Tongue (tissue), 2 donors: Measurements from ENCODE around the gene ZBTB7C. TPM values are rescaled to one million over a fixed set of nuclear protein-coding genes. Genes with fewer than 3 reads are reported as not detected.
A peak's percentile ranks its signal among the peaks of the same experiment; 100 is the strongest.

Source experiments
- DNase-seq: peaks from one replicate; pipeline ENCODE4 v3.0.0-alpha.2; 2015
- total RNA-seq: library from RNA; depleted of rRNA; stranded (reverse); fragments of >200 nt; gene quantifications from one replicate; pipeline ENCODE4 v1.2.3, GENCODE V29; 2014

ZBTB7C gene
- total RNA-seq, 1 donor from 2014 or later, result 17.8 TPM

DNA sequence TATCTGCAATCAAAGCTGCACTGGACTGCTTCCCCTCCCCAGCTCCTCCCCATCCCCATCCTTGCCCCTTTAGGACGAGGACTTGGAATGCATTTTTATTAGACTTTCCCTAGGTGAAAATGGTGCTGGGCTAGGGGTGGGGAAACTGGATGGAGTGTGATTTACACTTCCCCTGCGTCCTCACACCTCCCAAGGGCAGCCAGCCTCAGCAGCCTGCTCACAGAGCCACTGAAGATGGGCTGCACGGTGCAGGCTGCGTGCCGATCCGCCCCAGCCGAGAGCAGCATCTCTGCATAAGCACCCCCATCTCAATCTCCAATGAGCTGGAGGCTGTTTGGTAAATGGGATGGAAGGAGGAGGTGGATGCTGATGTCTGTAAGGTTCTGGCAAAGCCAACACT, 87.6 kb downstream of the ZBTB7C start:
- no peak for DNase-seq

DNA sequence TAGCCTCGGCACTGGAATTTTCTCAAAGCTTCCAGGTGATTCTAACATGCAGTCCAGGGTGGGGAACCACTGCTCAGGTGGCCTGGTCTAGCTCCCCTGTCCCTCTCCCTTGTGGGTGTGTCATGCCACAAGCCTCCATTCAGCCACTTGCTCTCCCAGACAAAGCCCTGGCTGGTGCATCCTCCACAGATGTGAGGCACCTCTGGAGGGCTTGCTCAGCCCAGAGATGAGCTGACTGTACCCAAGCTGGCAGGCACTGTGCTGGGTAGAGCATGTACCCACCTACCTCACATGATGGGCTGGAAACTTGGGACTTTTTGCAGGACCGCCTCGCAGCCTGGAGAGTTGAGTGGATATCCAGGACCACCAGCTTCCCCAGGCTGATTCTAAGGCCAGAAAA, 88.1 kb downstream of the ZBTB7C start:
- no peak for DNase-seq

DNA sequence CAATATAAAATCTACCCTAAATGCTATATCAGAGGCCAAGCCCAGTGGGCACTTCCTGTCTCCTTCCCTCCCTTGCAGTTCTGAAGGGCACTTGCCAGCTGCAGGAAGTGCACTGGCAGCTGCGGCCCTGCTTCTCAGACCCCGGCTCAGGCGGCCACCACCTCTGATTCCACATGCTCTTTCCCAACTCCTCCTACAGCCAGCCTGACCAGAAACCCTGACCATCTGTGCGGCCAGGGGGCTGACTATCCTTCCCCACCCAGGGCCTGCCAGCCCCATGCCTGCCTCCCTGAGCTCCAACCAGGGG, 88.6 kb downstream of the ZBTB7C start:
- peak; percentile 56 for DNase-seq

DNA sequence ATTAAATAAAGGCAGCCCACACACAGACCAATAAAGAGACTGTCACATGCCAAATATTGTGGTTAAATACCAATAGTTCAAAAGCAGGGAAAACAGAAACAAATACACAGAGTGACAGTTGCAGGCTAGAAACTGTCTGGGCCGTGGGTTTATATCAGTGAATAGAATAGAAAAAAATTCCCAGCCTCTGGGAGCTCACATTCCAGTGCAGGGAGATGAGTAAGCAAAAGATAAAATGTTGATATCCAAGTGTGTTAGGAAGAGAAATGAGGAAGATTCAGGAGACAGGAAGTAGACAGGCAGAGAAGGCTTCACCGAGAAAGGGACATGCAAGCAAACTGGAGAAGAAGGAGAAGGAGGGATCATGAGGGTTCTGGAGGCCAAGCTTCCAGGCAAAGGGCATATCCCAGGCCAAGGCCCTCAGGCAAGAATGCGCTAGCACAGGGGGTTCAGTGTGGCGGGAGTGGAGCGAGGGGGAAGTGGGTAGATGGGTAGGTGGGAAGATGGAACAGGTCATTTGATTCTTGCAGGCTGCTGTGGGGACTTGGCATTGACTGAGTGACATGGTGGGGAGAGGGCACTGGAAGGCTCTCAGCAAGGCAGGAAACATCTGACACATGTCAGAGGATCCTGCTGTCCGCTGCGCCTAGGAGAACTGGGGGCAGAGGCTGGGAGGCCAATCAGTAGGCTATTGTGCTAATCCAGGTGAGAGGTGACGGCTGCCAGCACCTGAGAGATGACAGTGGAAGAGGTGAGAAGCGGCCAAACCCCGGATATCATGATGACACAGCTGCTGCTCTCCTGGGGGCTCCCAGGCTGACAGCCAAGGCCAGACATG, 89.2 kb downstream of the ZBTB7C start:
- DNase-seq, result no peak

DNA sequence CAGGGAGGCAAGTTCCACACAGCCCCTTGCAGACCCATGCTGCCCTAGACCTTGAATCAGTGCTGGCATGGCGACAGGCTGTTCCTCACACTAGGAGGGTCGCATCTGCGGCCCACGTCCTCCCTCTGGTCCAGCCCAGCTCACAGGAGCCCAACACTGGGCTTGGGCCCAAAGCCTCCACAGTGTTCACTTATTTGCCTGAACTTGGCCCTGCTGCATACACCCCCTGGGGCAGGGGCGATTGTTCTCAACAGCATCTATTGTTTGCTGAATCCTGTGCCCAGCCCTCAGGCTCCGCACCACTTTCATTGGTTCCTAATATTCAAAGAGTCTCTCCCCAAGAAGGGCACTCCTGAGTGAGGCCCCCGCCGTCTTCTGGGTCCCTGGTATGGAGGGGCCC, 90.7 kb downstream of the ZBTB7C start:
- DNase-seq, result no peak

DNA sequence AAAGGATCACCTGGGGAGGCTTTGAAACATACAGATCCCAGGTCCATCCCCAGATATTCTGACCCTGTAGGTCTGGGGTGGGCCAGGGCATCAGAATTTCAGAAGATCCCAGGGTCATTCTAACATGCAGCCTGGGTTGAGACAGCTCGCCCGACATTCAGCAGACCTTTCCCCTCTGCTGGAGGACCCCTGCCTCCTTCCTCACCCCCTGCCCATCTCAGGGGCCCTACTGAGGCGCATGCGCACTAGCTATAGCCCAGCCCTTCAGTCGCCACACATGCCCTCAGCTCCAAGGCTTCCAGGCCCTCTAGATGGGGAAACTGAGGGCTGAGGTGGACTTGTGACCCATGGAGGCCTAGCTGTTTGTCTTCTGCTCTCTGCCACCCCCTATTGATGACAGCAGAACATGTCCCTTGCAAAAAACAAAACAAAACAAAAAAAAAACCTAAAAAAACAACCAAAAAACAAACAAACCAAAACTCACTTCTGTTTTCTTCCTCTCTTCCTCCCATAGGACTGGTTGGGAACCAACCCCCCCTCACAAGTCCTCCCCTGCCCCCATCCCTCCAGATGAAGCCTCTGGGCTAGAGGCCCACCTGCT, 91.3 kb downstream of the ZBTB7C start:
- DNase-seq, result no peak

DNA sequence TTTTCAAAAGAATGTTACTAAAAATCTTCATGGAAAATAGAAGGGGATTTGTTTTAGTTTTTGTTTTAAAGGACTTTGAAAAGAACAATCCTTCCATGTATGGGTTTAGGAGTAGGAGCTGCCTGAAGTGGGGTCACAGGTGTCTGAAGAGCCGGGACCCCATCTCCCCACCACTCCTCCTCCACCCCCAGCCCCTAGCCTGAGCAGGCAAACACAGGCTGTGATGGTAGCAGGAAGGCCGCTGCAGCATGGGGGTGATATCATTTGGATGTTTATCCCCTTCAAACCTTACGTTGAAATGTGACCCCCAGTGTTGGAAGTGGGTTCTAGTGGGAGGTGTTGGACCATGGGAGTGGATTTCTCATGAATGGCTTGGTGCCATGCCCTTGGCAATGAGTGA, 93.0 kb downstream of the ZBTB7C start:
- DNase-seq, result no peak

DNA sequence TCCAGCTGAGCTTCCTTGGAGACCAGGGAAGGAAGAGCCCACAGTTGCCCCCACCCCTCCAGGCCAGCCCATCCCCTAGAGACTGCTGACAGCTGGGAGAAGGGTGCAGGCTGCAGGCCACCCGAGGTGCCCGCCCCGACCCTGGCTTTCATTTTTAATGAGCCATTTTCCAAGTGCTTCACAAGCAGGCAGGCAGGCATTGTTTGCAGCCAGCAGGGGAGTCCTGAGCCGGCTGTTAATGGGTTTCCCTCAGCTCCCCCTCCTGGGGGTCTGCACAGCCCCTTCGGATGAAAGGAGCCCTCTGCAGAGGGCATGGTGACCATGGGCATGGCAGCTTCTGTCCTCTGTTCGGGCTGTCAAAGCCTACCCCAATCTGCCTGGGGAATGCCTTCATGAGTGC, 94.5 kb downstream of the ZBTB7C start:
- DNase-seq, result no peak

DNA sequence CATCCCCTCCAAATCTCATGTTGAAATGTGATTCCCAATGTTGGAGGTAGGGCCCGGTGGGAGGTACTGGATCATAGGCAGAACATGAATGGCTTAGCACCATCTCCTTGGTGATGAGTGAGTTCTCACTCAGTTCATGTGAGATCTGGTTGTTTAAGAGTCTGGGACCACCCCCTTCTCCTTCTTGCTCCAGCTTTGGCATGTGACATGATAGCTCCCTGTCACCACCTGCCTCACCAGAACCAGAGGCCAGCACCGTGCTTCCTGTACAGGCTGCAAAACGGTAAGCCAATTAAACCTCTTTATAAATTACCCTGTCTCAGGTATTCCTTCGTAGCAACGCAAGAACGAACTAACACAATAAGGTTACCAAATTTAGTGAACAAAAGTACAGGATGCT, 95.4 kb downstream of the ZBTB7C start:
- no peak for DNase-seq

DNA sequence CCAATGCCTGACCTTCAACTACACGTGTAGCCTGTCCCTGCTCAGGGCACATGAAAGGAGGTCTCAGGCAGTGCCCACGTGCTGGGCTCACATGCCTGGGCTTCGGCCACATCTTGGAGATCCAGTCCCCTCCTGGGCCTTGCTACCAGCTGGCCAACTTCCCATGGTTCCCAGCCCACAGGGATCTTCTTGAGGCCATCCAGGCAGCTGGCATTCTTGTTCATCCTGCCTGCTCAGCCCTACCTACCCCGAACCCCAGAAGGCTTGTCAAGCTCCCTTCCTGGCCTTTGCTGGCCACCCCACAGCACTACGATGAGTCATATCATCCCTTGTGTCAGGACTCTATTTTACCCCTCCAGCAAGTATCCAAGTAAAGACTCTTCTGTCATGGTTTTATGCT, 97.1 kb downstream of the ZBTB7C start:
- DNase-seq, result no peak

DNA sequence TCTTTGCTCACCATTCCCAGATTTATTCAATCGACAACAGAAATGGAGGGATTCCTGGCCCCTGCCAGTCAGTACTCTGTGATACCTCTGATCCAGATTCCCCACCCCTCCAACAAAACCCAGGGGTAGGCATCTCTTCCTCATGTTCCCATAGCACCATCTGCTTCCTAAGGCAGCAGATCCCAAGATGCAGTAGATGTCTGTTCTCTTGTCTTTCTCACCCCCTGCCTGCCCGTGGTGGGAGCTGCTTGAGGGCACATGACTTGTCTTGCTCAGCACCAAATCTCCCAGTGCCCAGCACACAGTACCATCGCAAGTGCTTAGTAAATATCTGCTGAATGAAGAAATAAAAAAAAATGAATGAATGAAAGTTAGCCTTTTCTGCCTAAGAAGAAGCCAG, 98.2 kb downstream of the ZBTB7C start:
- DNase-seq, result no peak

DNA sequence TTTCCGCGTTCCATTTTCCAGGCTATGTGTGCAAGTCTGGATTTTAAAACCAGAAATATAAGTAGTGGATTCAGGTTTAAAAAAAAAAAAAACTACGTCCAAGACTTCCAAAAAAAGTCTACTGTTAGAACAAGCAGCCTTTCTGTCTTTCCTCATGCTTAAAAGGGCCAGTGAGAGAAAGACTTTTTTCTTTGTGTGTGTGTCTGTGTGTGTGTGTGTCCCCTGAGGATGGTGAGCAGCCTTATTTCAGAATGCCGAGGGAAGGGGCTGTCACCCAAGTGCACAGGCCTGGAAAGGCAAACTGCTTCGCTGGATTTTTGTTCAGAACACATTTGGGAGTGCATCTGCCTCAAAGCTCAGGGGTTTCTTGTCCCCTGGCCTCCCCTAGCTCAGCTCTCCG, 98.8 kb downstream of the ZBTB7C start:
- DNase-seq, result no peak

DNA sequence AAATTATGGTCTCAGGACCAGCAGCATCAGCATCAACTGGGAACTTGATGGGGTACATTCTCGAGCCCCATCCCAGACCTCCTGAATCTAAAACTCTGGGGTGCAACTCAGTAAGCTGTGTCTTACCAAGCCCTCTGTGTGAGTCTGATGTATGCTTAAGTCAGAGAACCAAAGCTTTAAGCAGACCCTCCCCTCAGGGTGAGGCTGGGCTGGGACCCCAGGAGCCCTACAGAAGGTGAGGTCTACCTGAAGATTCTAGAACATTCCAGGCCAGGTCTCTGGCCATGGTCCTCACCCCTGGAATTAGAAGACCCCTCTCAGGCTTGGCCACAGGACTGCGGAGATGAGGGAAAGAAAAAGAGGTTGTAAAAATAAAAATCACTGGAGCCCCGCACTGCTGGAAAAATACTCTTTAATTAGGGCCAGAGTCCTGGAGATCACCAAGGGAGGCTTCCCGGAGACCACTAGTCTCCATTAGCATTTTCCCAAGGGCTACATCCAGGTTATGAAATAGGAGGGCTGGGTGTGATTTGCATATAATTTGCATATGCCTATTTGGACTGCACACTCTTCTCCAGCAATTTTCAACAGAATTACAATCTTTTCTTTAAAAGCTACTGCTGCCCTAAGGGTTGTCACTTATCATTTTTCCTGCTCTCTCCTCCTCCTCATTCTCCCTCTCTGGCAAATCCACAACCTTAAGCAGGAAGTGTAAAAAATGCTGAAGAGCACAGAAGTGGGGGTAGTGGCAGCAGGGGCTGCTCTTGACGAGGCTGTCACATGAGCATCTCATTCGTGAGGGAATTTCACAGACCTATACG, 100.2 kb downstream of the ZBTB7C start:
- no peak for DNase-seq

DNA sequence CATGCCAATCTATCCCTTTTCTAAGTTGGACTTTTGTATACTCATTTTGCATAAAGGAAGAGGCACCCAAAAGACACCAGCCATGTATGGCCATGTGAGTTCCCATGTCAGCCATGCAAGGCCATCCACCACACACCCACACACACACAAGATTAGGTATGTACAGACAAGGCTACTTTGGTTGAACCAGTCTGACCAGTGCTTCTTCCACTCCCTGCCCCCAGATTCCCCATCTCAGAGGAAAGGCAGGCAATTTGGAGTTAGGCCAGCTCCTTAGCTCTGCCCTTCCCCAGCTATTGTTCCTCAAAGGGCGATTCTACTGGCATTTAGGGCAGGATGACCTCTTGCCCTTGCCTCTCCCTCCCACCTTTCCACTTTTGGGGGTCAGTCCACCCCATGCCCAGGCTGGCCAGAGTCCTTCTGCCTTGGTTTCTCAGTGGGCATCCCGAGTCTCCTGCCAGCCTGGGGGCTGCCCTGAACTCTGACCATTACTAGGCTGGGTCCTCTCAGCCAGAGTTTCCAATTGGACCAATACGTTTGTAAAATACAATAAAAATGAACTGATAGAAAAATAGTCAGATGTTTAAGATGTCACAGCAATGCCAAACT, 101.1 kb downstream of the ZBTB7C start:
- no peak for DNase-seq

DNA sequence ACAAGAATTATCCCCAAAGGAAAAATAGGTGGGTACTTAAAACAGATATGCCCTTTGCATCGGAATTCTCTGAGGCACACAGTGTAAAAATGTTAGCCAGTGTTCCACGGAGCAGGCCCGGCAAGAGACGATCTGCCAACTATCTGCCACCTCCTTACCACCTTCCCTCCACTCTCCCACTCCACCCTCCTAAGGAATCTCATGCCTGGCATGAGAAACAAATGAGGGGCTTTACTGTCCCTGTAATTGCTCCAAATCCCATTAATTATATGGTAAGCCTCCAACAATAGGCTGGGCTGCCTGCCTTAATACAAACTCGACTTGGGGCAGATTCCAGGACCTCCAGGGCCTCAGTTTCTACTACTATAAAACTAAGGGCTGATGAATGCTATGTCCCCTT, 102.3 kb downstream of the ZBTB7C start:
- no peak for DNase-seq

DNA sequence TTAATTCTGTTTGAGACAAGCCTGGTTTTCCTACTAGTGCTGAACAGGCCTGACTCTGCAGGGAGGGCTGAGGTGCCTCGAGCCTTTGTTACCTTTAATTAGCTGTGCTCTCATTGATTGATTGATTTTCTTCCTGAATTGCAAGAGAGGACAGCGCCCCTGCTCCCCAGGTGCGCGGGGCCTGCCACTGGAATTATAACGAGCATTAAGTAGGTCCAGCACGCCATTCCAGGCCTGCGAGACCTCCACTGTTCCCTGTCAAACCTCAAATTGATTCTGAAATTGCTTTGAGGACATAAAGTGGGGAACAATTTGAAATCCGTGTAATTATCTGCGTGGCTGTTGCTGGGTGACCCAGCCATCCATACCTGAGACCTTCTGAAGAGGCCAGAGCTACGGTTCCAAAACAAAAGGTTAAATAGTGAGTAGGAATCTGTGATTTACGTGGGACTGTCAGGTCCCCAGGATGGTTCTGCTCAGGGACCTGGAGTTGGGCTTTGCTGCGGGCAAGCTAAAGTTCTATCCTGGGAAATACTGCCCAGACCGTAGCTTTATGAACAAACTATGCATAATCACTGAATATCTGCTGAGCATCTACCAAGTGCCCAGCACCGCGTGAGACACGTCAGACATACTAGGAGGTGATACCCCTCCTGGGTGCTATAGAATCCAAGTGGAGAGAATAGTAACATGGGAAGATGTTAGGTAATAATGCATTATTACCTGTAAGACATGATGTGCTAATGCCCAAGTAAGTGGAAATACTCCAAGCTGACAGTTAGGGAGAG, 104.1 kb downstream of the ZBTB7C start:
- no peak for DNase-seq

DNA sequence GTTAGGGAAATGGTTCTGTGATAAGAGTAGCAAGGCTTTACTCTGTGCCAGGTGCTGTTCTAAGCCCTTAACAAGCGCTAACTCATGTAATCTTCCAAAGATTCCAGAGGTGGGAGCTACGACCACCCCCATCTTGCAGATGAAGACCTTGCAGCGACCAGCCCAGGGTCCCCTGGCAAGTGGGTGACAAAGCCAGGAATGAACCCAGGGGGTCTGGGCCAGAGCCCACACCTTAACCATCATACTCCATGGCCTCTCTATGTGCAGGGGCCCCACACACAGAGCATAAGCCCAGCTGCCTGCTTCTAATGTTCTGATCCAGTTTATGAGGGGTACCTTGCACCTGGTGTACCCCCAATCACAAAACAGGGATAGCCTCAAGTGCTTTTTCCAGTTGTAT, 105.3 kb downstream of the ZBTB7C start:
- DNase-seq, result no peak

DNA sequence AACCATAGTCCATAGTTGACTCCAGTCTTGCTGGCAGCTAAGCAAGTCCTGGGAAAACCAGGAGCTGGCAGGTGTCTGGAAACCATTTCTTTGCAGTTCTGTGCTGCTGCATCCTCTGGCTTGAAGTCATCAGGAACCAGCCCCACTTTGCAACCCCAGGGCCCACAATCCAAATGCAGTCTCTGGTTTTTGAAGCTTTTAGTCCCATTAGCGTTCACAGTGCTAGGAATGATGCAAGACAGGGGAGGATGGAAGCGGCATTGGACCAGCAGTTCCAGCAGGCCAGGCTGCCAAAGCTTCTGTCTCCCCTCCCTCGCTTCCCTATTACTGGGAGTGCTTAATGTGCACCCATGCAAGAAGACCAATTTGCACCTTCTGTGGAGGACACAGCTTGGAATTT, 106.4 kb downstream of the ZBTB7C start:
- no peak for DNase-seq

DNA sequence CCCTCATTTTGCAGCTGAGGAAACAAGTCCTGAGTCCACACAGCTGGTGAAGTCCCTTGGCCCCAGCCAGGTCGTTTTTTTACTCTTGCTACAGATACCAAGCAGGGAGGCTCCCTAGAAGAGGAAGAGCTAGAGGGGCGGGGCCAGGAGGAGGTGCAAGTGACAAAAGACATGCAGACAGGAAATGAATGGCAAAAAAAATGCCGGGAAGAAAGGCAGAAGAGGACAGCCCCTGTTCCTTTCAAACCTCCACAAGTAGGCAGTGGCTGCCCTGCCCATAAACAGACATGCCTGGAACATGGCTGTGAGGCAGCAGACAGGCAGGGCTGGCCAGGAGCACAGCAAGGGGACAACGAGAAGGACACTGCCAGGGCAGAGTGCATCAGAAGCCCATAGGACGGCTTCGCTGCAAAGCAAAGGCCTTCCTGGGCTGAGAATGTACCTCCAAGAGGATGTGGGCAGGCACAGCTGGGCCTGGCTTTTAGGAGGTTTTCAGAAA, 108.7 kb downstream of the ZBTB7C start:
- peak; percentile 49 for DNase-seq

DNA sequence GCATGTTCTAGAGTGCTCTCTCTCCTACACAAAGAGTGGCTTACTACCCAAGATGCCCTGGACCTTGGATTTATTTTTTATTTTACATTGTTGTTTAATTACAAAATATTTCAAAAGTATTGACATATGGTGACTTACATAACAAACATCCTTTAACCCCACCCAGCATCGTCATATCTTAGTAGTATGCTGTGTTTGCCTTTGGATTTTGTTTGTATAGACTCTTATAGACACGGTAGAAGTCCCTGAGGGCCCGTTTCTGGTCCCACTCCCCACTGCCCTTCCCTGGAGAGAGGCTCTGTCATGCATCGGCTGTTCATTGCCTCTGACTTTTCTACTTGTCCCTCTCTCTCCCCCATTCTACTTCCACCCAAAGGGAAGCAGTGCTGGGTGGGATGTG, 112.0 kb downstream of the ZBTB7C start:
- no peak for DNase-seq

DNA sequence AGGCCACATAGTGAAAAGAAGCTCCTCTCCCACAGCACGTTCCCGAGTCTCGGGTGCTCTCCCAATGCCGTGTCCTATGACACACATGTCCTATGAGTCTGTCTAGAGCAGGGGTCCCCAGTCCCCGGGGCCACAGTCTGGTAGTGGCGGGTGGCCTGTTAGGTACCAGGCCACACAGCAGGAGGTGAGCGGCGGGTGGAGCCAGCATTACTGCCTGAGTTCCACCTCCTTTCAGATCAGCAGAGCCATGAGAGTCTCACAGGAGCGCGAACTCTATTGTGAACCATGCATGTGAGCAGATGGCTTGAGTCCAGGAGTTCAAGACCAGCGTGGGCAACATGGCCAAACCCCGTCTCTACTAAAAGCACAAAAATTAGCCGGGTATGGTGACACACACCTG, 112.6 kb downstream of the ZBTB7C start:
- DNase-seq, result no peak
